ENCODE results near the gene SPAG17.

The SPAG17 gene

DNA sequence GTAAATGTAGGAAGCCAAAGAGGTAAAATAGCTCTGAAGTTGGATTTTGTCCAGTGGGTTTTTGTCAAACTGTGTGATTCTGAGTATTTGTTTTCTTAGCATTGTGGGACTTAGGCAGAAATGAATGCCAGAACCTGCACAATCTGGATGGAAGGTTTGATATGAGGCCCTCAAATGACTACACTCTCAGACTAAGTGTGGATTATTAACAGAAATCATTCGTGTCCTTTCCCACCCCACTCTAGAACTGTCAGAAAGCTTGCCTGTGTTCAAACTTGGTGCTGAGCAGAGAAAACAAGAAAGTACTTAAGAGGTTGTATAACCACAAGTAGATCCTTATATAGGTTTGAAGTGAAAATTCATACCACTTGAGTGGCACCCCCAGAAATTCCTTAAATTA, 167.0 kb downstream of the SPAG17 start:
- H3K27ac ChIP-seq, result no peak overlapping the region
- no peak overlapping the region for H3K4me3 ChIP-seq

DNA sequence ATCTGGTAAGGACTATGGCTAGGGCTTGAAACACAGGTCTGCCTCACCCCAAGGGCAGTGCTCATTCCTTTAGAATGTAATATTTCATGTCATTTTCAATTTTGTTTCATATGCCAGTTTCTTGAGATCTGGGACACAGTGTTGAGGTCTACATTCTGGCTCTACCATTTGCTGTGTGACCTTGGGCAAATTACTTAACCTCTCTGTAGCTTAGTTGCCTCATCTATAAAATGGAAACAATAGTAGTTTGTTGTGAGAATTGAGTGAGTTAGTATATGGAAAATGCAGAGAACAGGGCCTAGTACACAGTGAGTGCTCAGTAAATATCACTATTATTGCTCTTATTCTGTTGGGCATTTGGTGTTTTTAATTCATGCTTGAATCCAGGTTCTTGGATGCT, 171.1 kb downstream of the SPAG17 start:
- Histone ChIP-seq H3K27ac (no peak overlapping the region), H3K4me3 (no peak overlapping the region)

DNA sequence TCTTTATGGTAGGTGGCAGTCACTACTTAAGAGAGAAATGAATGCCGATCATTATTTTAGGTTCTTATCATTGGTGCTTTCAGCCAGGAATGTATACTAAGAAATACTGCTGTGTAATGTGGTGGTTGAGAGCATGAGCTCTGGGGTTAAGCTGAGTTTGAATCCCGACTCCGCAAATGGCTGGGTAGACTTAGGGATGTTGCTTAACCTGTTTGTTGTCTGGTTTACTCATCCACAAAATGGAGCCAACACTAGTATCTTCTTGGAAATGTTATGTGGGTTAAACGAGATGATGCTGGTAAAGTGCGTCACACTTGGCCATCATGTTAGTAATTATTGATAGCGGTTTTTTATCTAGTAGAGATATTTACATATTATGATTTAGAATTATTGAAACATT, 171.7 kb downstream of the SPAG17 start:
- Histone ChIP-seq H3K4me3 (no peak overlapping the region), H3K27ac (no peak overlapping the region)

DNA sequence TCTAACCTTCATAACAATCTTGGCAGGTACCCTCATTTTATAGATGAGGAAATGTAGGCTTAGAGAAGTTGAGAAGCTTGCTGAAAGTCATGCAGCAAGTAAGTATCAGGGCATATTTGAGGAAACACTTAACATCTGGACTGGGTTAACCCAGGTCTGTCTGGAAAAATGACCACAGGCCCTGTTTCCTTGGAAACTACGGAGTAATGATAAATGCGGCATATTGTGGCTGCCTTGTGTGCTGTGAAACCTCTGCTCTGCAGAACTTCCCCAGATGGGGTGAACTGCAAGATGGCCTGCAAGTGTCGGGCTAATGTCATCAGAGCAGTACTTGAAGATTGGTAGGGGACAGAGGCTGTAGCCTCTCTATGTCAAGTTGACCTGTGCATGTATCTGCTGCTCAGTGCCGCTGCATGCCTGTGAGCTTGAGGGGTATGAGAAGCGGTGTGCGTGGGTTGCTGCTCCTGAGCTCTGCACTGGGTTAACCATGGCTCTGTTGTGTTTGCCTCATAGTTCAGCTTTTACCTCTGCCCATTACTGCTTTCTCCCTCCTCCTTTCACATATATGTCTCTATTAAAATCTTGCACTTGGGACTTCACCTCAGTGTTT, 172.4 kb downstream of the SPAG17 start:
- Histone ChIP-seq H3K27ac (no peak overlapping the region), H3K4me3 (no peak overlapping the region)

DNA sequence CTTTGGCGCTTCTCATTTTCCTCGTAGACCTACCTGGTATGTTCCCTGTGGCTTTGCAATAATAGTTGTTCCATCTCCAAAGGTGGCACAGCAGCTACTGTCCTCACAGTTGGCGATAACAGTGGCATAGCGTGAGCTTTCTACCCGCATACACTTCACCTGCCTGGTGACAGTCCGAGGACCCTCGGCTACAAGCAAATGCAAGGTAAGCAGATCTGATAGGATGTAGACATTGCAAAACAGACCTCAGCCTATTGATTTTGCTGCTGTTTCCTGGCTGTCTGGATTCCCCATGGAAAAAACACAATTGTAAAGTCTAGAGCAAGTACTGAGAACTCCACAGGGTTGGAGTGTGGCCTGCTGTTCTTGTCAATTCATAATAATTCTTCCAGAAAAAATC, 177.0 kb downstream of the SPAG17 start:
- Histone ChIP-seq H3K27ac (no peak overlapping the region), H3K4me3 (no peak overlapping the region)

DNA sequence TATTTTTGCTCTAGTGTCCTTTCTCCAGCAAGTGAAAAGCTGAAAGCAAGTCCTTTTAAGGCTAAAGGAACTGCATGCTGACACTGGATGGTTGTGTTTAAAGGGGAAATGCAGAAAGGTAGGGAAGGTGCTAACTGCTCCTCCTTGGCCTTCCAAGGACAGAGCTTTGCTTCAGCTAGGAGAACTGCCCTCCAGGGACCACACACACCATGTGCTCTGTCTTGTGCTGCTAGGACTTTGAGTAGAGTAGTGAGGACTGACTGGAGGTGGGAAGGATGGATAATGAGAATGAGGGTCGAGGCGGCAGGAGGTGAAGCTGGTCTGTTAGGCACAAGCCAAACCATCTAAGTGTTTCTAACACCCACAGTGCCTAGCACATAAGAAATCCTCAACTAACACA, 177.6 kb downstream of the SPAG17 start:
- no peak overlapping the region for H3K27ac ChIP-seq
- no peak overlapping the region for H3K4me3 ChIP-seq

DNA sequence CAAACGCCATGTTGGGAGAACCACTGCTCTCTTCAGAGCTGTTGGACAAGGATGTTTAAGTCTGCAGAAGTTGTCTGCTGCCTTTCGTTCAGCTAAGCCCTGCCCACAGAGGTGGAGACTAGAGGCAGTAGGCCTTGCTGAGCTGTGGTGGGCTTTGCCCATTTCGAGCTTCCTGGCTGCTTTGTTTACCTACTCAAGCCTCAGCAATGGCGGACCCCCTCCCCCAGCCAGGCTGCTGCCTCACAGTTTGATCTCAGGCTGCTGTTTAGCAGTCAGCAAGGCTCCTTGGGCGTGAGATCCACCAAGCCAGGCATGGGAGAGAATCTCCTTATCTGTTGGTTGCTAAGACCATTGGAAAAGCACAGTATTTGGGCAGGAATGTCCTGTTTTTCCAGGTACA, 180.7 kb downstream of the SPAG17 start:
- H3K4me3 ChIP-seq, result no peak overlapping the region
- no peak overlapping the region for H3K27ac ChIP-seq

DNA sequence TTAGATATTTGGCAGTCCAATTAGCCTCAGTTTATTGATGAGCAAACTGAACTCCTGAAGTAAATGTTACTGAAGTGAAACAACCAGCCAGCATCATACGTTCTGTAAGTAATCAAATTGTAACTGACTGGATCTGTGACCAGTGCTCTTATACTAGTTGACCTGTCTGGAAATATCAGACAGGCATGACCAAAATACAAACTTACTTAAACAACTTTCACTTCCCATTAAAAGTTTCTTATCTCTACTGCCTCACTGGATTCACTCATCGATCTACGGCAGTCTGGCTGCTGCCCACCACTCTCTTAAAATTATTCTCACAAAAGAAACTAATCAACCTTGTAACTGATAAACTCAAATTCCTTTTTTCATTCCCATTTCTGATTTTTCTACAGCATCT, 199.1 kb downstream of the SPAG17 start:
- Histone ChIP-seq H3K27ac (no peak overlapping the region), H3K4me3 (no peak overlapping the region)

DNA sequence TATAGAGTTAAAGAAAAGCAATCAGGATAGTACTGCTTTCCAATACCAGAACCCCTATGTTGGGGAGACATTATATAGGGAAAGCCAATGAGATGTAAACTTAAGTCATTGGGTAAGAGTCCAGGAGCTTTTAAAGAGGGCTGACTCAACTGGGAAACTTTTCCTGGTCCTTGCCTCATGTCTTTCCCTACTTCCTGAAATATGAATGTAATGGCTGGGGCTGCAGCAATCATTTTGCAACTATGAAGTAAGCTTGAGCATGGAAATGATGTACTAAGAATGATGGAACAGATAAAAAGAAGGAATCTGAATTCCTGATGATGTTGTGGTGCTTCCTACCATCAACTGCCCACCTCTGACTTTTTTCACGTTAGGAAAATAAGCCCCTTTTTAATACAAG, 199.8 kb downstream of the SPAG17 start:
- no peak overlapping the region for H3K4me3 ChIP-seq

DNA sequence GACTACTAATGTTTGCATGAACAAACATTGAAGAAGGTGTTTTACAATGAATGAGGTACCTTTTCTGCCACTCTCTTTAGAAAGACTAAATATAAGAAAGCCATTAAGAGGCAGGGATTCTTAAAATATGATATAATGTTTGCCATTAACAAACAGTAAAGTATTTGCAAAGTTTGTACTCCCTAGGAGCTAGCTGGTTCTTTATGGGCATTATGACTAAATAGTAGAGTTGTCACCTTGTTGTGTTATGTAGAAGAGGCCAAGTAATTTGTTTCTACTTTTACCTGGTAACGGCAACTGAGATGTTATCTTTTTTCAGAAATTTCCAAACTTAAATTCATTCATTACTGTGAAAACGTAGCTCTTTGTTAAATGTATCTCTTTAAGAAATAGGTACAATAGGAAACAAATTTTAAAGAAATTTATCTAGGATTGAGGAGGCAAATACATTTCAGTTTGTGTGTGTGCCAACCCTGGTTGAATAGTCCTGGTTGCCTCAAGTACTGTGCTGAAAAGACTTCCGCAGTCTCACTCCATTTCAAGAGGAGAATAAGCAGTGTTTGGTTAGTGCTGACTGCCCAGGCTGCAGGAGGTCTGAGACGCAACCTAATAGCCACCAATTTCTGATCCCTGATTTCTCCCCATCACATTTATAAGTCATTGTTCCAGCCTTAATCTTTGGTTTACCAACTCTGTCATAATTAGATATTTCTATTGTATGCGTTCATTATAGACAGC, 203.4 kb downstream of the SPAG17 start:
- H3K4me3 ChIP-seq, result no peak overlapping the region
- no peak overlapping the region for H3K27ac ChIP-seq

More for the DNA sequence above, 199.8 kb downstream of the SPAG17 start:
- no peak overlapping the region for H3K27ac ChIP-seq

DNA sequence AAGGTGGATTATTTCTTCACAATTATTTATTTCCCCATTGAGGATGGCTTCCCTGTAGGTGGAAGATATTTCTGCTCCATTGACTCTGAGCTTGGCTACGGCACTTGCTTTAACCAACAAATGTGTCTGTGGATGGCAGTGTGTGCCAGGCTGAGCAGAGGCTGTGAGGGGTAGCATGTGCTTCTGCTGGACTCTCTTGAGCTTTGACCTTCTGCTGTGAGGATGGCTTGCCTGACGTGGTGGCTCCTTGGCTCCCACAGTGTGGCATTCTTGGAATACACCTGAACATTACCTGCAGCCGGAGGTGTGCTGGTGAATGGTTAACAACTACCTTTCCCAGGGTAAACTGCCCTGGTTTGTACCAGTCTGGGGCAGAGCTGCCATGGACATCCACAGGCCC, 208.6 kb downstream of the SPAG17 start:
- no peak overlapping the region for H3K4me3 ChIP-seq
- H3K27ac ChIP-seq, result no peak overlapping the region

DNA sequence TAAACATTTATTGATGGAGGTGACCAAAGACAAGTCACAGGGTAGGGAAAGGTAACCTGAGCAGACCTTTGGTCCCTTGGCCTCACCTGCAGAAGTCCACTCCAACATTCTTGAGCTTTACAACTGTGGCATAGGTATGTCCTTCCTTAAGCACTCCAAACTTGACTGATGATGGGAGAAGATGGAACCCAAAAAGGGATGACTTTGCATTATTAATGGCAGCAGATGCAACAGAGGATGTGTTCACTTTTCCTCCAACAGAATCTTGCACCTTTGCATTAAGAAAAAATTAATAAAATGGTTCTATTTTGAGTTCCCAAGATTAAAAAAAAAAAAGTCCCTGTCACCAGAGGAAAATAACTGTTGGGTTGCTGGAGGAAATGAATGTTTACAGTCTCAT, 213.3 kb downstream of the SPAG17 start:
- Histone ChIP-seq H3K4me3 (no peak overlapping the region), H3K27ac (no peak overlapping the region)

DNA sequence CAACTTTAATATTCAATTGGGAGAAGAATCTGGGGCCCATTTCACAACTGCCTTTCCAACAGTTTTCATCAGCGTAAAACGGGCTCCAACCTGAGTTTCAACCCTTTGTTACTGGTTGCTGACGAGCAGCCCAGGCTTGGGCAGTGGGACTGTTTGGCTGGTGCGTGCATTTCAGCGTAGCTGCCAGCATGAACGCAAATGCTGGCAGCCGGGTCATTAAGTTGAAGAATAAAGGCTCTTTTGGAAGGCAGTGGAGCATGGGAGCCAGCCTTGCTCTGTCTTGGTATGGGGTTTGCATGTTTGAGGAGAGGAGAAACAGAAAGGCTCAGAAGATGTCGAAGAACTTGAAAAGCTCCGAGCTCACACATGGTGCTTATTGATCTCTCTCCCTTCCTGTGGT, 214.8 kb downstream of the SPAG17 start:
- no peak overlapping the region for H3K27ac ChIP-seq

DNA sequence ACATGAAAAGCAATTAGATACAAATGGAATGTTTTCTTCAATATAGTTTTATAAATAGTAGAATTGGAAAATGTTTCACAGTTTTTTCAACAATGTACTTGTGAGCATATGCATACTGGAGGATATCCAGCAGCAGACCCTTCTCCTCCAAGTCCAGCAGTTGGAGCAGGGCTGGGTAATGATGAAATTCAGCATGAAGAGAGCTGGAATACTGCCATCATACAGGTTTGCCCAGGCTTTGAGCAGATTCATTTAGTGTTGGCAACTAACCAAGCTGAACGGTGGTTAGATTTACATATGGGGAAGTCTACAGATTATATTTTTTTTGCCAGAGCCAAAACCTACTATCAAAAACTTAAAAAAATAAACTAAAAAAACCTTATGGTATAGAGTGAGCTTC, 217.1 kb downstream of the SPAG17 start:
- H3K4me3 ChIP-seq, result no peak overlapping the region
- no peak overlapping the region for H3K27ac ChIP-seq

More for the DNA sequence above, 214.8 kb downstream of the SPAG17 start:
- H3K4me3 ChIP-seq, result no peak overlapping the region

DNA sequence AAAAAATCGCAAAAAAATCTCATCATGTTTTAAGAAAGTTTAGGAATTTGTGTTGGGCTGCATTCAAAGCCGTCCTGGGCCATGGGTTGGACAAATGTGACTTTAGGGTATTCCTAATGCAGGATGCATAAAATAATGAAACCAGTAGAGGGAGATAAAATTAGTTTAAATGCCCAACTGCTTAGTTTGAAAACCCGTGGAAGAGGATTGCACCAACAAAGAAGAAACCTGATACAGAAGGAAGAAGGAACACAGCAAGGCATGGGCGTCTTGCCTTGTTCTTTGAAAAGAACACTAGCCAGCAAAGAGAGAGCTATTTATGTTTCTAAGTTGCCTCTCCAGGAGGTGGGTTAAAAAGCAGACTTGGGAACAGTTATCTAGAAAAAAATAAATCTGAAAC, 217.6 kb downstream of the SPAG17 start:
- no peak overlapping the region for H3K27ac ChIP-seq
- H3K4me3 ChIP-seq, result no peak overlapping the region

DNA sequence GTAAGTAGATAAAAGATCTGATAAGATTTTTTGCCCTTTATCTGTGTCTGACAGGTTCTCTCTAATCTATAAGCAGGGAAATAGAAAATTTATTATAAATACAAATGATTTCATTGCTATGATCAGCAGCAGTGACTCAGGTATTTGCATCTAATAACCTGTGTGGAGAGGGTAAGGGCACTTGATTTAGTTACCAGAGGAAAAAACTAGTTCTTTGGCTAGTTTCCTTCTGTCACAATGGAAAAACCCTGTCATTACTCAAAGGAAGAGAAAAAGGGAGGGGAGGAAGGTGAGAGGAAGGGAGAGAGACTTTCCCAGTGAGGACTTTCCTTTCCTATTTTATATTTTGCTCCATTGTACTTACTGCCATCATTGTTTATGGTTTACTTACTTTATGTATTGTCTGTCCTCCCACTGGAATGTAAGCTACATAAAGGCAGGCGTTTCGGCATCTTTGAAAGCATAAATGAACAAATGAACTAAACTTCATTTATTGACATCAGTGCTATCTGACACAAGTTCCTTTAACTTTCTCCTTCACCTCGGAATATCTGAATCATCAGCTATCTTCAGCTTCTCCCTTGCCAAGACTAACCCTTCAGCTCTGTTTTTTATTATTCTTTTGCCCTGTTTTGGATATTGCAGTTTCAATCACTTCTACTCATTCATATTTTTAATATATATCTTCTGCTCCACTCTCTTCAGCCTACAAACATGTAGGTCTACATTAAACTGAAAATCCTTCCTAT, 220.6 kb downstream of the SPAG17 start:
- no peak overlapping the region for H3K4me3 ChIP-seq
- H3K27ac ChIP-seq, result no peak overlapping the region

DNA sequence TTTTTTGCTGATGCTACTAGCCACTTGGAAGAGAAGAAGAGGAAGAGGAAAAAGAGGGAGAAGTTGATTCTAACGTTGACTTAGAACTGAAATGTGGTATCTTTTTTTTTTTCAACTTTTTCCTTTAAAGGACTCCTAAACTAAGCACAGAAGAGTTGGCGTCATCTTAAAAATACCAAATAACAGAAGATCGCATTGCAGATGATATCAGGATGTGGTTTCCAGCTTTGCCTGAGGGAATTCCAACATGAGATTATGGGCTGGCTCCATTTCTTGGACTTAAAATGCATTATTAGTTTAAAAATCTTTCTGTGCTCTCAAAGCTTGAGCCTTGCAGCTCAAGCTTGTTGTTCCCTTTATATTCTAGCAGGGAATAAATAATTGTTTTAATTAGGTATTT, 225.7 kb downstream of the SPAG17 start:
- H3K27ac ChIP-seq, result no peak overlapping the region
- no peak overlapping the region for H3K4me3 ChIP-seq

DNA sequence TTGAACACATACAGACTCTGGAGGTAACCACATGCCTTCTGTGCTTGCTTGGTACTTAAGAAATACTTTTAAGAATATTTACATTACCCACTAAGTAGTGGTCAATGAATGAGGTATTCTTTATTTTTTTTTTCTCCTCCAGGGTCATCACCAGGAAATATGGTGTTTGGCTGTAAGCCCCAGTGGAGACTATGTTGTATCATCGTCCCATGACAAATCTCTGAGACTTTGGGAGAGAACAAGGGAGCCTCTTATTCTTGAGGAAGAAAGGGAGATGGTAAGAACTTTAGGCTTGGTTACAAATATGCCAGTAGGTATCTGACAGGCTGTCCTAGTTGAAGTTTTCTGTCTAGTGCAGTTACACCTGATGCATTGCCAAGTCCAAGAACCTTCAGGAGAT, 232.6 kb downstream of the SPAG17 start:
- Histone ChIP-seq H3K27ac (no peak overlapping the region), H3K4me3 (no peak overlapping the region)

DNA sequence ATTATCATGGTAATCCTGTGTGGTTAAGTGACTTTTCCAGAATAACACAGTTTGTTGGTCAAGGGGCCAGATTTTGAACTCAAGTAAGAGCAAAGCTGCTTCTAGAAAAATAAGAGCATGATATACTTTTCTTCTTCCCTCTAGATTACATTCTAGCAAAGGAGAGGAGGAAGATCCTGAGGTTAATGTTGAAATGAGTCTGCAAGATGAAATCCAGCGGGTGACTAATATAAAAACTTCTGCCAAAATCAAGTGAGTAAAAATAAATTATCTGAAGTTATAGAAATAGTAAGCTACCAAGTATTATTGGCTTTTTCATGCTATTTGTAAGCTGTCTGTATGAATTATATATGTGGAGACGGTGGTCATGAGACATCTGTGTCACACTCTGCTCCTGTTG, 242.7 kb downstream of the SPAG17 start:
- Histone ChIP-seq H3K27ac (no peak overlapping the region), H3K4me3 (no peak overlapping the region)

DNA sequence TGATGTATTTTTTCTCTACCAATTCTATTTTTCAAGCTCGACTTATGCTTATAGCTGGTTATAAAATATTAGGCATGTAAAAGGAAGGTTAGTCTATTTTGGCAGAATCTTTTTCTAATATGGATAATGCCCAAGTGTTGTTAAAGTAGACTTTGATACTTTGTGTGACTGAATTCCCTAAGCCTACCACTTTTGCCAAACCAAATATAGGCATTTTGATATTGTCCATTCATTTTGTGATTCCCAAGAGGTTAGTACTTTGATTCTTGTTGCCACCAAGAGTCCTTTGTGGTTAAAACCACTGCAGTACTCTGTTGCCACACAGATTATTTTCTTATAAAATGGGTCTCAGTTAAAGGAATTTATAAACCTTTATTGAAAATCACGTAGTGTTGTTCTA, 251.3 kb downstream of the SPAG17 start:
- no peak overlapping the region for H3K27ac ChIP-seq
- H3K4me3 ChIP-seq, result no peak overlapping the region

DNA sequence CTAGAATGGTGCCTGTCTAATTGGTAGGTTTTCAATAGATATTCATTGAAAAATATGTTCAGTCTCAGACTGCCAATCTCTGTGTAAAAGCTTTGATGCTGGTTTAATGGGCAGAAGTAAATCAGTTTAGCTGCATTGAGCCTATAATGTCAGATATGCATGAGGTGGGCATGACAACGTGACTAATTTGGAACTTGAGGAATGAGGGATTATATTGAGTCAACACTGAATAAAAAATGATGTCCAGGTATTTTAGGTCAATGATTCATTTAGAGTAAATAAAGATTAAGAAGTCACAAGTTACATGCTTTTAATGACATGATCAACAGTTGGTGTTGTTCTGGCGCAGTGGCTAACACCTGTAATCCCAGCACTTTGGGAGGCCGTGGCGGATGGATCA, 252.5 kb downstream of the SPAG17 start:
- no peak overlapping the region for H3K4me3 ChIP-seq
- H3K27ac ChIP-seq, result no peak overlapping the region

All from skin epidermis (tissue), 12 donors.